NCI-H748 (cell line): ENCODE measurements around the gene BCAN.

Source experiments
- DNase-seq: peaks from one replicate; lab custom pipeline; 2025; ENCODE audit not compliant: unreplicated experiment; lab: John Stamatoyannopoulos, UW

BCAN gene

DNA sequence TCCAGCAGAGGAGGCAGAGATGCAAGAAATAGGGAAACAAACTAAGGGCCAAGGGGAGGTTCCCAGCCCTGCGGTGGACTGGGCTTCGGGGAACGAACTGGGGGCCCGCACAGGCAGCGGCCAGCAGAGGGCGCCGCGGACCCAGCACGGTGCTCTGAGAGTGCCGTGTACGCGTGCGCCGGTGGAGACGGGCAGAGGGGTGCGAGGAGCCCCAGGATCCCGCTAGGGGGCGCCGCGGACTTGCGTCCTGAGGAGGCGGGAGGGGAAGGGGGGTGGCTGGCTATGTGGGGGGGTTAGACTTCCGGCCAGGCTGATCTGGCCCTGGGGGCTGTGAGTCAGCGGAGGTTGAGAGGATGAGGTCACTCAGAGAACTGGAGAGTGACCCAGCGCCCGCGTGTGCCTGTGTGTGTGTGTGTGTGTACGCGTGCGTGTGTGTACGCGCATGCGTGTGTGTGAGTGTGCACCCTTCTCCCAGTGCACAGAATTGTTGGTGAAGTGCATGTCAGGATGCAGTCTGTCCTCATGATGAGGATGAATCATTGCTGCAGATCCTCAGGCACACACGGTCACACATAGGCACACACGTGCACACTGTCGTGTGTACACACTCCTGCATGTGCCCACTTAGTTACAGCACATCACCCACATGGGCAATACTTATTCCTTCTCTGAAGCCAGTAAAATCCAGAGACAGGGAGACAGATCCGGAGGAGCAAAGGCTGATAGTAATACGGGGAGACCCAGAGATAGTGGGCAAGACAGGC, 18.3 kb downstream of the BCAN start:
- DNase-seq, result peak; percentile 92

DNA sequence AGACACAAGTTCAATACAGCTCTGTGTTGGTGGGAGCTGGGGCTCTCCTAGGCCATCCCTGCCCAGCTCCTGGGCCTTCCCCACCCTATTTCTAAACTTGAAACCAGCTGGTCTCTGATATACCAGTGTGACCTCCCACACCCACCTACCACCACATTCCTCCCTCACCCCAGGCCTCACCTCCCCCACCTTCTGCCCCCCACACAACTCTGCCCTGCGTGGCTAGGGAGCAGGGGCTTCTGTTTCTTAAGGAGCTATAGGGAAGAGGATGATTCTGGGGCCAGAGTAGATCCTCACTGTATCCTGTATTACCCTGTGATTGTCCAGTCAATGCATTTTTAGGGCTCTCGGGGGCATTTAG, 18.8 kb downstream of the BCAN start:
- no peak for DNase-seq

DNA sequence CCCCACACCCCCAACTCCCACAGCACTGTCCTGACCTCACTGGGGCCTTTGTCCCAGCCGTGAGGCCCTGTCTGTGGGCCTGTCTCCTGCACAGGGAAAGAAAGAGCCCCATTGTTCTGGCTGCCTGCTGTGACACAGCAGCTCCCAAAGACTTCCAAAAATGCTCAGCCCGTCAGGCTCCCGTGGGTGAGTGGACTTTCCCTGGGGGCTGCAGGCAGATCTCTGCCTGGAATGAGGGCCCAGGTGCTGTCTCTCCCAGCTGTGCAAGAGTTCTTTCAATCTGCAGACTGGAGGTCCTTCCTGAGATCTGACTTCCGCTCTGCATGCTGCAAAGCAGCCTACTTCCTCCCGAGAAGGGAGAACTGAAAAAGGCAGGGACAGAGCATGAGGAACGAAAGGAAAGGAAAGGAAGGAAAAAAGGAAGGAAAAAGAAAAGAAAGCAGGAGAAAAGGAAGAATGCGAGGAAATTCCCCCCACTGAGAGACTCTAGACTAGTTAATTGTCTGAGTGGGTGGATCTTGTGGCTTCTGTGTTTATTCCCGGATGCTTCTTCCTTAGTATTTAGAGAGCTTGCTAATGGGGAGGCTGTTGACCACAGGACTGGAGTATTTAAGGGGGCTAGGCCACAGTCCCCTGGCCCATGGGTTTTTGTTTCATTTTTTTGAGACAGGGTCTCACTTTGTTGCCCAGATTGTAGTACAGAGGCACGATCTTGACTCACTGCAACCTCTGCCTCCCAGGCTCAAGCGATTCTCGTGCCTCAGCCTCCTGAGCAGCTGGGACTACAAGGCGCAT, 20.3 kb downstream of the BCAN start:
- no peak for DNase-seq

DNA sequence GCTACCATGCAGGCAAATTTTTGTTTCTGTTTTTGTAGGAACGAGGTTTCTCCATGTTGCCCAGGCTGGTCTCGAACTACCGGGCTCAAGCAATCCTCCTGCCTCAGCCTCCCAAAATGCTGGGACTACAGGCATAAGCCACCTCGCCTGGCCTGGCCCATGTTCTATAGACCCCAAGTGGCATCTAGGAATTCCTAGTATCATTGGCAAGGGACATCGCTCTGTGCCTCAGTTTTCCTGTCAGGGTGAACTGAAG, 20.8 kb downstream of the BCAN start:
- DNase-seq, result no peak

DNA sequence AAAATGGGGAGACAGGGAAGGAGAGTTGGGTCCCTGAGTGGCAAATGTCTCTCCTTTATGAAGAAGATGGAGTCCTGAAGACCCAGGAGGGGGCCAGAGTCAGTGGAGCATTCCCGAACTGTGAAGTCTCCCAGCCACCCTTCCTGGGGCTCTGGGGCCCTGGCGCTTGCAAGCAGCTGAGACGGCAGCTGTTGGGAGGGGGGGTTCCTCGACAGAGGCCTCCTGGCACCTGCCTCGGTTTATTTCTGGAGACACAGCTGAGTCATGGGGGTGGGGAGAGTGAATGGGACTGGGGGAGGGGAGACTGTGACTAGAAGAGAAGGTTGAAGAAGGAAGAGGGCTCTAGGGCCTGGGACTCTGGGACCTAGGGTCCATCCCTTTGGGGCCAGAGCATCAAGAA, 21.3 kb downstream of the BCAN start:
- no peak for DNase-seq

DNA sequence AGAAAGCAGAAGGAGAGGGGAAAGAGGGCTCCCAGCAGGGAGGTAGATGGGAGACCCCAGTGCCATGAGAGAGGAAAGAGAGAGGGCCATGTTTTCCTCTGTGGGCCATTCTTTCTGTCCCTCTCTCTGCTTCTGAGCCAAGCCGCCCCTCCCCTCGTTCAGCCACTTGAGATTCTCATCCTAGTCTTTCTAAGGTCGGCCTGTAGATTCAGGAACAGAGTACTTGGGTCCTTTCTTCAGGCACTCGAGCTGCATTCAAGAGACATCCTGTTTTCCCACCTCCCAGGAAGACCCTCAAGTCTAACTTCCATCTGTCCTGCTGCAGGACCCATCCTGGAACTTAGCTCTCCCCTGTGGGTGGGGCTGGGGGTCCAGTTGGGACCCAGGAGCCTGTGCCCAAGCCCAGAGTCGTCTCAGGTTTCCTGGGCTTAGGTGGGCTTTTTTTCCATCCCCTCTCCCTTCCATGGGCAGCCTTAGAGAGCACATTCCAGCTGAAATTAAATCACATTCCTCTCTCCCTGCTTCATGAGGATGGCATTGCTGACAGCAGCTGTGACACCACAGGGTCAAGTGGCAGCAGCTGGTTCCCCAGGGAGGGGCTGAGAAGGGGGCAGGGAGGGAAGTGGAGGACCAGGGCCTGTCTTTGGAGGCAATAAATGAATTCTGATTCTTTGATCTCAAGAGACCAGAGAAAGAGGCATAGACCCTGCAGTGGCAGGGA, 22.3 kb downstream of the BCAN start:
- no peak for DNase-seq

DNA sequence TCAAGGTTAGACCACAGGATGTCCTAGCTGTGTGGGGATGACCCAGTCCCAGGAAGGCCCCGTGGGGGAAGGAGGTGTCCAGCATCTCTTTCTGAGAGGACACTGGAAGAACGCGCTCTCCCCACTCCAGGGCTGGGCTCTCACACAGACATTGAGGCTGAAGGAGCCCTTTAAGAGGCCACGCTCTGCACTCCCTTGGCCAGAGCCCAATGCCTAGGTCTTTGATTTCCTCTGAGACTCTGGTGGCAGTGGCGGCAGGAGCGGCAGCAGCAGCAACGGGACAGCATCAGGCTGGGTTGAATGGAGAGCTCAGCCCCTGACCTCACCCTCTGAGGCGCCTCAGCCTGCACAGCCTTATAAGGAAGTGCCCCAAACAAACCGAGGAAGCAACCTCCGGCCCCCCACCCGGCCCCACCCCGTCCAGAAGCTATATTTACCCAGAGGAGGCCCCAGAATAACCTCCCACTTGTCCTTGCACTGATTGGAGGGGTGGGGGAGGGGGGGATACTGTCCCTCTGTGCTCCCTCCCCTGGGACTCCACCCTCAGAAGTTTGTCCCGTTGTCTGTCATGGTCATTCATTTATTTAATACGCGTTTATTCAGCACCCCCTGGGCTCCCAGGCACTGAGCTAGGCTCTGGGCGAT, 23.0 kb downstream of the BCAN start:
- no peak for DNase-seq

DNA sequence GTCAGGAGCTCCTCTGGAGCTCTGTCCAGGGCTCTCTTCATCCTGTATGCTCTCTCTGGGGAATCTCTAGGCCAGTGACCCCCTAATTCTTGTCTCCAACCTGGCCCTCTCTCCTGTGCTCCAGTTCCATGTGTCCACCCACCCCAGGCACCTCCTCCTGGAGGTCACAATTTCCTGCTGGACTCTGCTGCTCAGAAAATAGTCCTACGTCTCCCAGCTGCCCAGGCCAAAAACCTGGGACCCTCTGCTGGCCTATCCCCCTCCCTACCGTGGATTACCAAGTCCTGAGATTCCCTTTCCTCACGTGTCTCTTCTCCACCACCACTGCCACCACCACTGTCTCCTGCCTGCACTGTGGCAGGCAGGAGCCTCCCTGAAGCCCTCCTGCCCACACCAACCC, 23.6 kb downstream of the BCAN start:
- DNase-seq, result no peak

DNA sequence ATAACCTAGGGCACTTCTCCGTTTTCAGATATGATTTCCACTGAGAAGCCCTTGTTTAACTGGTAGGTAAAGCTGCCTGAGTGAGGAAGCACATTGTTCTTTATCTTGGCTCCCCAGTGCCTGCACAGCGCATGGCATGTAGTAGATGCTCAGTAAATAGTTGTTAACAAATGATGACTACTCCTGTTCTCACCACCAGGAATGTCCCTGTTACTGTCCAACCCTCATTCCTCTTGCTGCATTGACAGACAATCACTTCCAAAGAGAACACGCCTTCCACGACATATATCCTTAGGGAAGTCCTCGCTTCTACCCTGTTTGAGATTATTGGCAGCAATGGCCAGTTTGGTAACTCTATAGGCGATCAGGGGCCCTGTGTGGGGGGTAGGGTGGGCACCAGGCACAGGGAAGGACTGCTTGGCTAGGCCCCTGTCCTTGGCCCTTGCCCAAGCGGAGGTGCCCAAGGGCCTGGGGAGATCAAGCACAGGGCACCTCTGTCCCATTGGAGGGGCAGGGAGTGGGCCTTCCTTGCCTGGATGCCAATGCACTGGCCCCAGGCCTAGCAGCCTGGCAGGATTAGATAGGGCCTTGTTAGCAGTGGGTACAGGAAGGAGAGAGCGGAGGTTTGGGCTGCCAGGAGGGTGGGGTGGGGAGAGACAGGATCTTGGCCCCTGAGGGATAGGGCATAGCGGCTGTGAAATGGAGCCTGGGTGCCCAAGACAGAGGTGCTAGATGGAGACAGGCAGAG, 25.1 kb downstream of the BCAN start:
- DNase-seq, result no peak

DNA sequence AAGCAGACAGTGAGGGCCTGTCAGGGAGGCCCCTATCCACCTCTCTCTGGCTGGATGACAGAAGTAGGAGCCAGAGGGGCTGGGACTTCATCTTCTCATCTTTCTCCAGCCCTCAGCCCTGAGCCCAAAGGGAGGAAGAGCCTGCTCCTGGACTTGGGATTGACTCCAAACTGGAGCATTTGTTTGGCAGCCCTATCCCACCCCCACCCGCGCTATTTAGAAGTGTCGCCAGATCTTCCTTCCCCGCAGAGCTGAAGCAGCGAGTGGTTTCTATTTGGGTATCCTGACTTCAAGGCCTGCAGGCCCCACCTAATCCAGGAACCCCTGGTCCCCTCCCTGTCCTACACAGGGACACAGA, 25.7 kb downstream of the BCAN start:
- no peak for DNase-seq

DNA sequence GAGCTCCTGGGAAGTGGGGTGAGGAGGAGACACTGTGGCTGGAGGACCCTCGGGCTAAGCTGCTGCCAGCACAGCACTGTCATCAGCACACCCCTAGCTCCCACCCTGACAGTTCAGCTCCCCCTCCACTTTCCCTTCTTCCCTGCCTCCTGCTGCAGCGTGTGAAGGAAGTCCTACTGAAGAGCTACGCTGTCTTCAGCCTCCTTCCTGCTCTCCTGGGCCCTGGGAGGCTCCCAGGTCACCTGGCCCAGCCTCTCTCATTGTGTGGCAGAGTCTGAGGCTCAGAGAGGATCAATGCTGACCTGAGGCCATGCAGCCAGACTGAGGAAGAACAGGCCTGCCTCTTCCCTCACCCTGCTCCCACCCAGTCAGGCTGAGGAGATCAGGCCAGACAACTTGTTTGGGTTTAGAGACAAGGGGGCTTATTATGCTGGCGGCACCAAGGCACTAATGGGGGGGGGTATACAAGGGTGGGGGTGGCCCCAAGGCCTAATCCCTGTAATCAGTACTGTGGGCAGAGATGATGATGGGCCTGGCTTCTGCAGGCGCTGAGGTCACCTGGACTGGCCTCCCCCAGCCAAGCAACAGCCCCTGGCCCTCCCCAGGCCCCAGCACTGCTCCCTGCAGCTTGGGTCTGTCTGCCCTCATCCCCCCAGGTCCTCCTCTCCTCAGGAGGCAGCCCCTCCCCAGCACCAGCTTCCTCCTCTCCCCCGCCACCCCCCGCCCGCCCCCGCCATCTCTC, 26.2 kb downstream of the BCAN start:
- no peak for DNase-seq

DNA sequence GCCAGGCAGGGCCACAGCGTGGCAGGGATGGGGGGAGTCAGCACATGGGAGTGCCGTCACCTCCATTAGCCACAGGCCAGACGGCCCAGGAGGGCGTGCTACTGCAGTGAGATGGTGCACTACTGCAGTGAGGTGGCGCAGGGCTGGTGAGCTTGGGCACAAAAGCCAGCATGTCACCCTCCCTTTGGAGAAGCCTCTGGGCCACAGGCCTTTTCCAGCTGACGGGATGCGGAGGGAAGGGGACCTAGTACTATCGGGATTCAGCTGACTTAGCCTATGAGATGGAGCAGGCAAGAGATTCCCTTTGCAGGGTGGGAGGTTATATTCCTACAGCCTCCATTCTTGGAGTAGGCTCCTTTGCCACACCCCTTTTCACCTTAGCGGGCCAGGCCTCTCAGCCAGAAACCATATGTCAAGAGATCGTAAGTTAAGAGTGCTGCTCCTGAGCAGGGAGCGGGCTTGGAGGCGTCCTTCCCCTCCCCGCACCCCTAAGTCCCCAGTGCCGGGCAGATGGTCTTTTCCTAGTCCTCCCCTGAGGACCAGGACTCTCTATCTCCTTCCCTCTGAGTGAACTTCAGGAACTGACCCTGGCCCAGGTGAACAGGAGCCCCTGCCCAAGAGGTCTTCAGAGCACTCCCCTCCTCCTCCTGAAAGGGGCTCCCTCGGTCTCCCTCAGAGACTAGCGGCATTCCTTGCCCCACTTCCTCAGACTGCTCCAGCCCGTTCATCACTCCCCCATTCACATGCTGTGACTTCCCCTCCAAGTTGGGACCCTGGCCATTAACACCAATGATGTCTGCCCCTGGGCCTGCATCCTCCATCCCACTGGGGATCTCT, 27.1 kb downstream of the BCAN start:
- no peak for DNase-seq

DNA sequence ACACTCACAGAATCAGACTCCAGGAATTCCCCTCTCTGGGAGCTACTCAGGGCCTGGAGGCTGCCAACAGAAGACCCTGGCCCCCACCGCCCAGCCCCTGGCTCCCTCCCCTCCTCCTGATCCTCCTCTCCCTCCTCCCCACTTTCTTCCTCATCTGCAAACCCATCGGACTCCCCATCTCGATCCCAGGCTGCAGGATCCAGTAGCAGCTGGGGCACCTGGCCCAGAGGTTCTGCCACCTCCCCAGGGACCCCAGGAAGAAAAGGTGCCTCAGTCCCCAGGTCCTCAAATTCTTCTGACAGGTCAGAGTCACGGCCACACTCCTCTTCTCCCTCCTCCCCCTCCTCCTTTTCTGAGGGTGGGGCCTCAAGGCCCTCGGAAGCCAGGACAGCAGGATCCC, 27.9 kb downstream of the BCAN start:
- no peak for DNase-seq

DNA sequence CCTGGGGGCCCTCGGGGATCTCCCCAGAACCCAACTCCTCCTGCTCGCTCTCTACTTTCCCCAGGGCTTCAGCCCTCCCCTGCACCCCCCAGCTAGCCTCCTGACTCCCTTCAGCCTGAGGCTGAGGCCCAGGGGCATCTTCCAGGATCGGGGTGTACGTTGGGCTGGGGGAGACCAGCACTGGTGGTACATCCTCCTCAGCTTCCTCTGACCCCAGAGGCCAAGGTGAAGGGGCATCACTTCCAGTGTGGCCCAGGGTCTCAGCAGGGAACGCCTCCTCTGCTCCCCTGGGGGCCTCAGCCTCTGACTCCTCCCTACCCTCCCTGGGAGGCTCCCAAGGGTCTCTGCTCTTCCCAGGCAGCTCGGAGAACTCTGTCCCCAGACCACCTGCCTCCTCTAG, 28.4 kb downstream of the BCAN start:
- DNase-seq, result no peak

DNA sequence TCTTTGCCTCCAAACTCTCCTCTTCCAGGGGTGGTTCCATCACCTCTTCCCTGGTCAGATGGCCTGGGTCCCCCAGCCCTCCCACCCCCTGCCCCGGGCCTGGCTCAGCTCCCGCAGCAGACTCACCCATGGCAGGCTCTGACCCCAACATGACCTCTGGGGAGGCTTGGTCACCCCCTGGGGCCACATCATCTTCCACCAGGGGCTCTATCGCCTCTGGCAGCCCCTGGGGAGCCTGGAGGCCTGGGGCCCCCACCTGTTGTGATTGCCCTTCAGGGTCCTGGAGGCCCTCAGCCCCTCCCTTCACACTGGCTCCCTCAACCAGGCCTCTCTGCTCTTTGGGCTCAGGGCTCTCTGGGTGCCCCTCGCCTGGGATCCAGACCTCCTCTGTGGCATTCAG, 28.9 kb downstream of the BCAN start:
- no peak for DNase-seq

DNA sequence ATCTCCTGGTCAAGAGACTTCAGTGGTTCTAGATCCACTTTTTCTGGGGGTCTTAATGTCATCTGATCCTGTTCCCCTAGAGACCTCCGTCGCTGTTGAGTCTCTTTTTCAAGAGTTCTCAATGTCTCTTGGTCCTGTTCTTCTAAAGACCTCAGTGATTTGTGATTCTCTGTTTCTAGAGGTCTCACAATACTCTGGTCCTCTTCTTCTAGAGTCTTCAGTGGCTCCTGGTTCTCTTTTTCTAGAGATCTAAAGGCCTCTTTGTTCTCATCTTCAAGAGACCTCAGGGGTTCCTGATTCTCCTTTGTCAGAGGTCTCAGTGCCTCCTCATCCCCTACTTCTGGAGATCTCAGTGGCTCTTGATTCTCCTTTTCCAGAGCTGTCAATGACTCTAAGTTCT, 29.9 kb downstream of the BCAN start:
- no peak for DNase-seq

DNA sequence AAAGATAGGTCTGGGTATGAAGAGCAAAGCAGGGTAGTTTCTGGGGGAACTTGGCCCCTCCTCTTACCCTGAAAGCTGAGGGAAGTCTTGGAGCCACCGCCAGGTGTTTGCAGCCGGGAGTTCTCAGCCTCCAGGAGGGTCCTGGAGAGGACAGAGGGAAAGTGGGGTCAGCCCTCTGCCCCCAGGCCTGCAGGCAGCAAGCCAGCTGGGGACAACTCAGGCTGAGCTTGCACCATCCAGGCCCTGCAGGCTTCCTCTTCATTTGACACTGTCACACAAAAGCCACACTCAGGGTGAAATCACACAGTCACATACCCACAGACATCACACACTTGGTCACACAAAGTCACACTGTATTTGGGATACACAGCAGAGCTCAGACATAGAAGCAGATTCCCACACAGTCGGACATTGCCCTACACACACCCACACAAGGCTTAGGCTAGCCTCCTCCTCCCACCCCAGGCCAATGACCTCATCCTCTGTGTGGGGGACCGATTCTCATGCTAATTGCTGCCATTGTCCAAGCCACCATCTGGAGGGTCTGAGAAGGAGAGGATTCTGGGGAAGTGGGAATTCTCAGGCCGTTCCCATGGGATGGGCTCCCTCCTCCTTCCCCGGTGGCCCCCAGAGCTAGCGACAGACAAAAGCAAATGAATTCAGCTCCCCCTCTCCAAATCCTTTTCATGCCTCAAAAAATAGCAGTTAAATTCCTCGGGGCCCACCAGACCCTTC, 31.6 kb downstream of the BCAN start:
- no peak for DNase-seq

DNA sequence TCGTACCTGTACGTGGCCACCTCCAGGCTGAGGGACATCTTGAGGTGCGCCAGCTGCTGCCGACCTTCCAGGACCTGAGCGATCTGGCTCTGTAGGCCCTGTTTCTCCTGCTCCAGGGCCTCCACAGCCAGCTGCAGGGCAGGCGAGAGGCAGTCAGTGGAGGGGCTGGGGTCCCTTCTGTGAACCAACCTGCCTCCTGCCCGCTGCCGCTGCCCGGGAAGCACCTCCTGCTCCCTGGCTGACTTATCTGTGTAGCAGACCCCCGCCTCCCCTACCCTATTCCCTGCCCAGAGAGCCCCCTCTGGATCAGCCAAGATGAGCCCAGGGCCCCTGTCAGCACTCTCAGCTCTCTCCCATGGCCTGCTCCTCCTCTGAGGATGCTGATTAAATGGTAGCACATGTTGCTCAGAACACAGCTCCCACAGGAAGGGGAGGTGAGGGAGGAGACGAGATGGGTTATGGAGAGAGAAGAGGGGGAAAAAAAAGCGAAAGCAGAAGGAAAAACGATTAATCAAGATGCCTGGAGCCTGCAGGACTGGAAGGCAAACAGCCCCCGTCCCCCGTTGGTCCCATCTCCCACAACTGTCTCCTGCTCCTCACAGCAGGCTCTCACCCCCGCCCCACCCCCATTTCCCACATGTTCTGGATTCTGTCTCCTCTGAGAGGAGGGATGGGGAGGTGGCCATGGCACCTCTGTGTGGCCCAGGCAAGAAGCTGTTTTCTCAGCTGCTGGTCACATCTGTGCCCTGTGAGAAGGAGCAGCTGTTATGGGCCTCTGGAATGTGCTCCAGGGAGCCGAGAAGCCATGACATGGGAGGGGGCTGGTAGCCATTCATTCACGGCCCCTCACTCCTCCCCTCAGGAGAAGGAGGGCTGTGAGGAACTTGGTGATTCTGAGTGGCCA, 33.5 kb downstream of the BCAN start:
- DNase-seq, result no peak
